ENCODE measurements around the gene SEMA4D.

Gene SEMA4D

DNA sequence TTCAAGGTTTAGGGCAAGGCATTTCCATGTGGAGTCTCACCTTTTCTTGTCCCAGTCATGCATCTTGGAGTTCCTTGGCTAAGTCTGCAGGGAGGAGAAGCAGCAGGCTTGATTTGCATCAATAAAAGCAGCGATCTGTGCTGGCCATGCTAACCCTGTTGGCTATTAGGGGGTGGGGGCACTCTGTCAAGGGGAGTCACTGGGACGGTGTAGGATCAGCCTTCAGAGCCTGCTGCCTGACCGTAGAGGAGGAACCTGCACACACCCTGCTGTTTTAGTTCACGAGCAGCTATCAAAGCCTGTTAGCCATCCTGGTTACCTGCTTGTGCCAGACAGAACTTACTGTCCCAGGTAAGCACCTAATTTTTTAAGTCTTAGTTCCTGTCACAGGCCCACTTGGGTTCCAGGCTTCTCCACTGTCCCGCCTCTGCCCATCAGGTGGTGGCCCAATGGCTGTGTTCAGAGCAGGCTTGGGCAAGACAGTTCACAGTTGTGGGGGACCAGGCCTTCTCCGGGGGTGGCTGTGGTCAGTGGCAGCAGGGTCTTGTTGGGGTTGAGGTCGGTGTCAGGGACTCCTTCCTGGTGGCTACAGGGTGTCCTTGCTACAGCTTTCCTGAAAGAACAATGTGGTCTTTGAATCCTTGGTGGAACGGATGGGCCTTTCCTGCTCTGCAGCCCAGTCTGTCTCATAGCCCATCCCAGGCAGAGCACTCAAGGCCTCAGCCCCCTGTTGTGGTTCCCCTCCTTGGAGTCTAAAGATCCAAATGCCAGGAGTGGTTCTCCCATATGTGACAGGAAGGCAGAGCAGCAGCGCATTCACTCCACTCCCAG, 135.9 kb downstream of the SEMA4D start:
- H3K9me3 ChIP-seq = no peaks in the 10 kb centered on the region
- H3K4me1 ChIP-seq (ENCODE audit: control insufficient read depth in 1 of 2, insufficient read depth in 1 of 2, low read depth in 1 of 2, low read length in 1 of 2) = peaks cover 0 to 4% of the 10 kb centered on the region in 2 experiments
- peak overlapping the region; percentile 25 for H3K27ac ChIP-seq
- TF ChIP-seq, protein P1, sequence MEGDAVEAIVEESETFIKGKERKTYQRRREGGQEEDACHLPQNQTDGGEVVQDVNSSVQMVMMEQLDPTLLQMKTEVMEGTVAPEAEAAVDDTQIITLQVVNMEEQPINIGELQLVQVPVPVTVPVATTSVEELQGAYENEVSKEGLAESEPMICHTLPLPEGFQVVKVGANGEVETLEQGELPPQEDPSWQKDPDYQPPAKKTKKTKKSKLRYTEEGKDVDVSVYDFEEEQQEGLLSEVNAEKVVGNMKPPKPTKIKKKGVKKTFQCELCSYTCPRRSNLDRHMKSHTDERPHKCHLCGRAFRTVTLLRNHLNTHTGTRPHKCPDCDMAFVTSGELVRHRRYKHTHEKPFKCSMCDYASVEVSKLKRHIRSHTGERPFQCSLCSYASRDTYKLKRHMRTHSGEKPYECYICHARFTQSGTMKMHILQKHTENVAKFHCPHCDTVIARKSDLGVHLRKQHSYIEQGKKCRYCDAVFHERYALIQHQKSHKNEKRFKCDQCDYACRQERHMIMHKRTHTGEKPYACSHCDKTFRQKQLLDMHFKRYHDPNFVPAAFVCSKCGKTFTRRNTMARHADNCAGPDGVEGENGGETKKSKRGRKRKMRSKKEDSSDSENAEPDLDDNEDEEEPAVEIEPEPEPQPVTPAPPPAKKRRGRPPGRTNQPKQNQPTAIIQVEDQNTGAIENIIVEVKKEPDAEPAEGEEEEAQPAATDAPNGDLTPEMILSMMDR (IDR thresholded peaks at IDR 0.05) = no peak
- peaks cover 99% of the 10 kb centered on the region for H3K36me3 ChIP-seq
- no peaks in the 10 kb centered on the region for H3K27me3 ChIP-seq
- no peak overlapping the region for H3K4me3 ChIP-seq (ENCODE audit: low read depth in 1 of 2, low read length in 1 of 2)

DNA sequence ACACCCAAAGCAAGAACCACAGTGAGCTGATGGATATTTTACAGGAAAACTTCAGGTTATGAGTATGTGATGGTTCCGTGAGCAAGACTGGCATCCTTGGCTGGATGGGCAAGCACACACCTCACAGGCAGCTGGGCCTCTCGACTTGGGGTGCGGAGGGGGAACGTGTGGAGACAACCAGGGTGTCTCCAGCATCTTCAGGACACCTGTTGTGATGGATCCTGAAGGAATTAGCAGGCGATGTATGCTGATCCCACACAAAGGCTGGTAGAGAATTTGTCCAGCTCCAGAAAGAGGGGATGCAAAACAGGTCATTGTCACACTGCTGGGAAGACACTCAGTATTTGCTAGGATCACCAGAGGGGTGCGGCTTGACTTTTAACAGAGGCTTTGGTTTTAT, 136.9 kb downstream of the SEMA4D start:
- Histone ChIP-seq H3K4me3 (ENCODE audit: low read depth in 1 of 2, low read length in 1 of 2) (no peak overlapping the region), H3K27me3 (no peaks in the 10 kb centered on the region), H3K27ac (peak overlapping the region; percentile 58), H3K36me3 (peaks cover 100% of the 10 kb centered on the region), H3K9me3 (no peaks in the 10 kb centered on the region), H3K4me1 (ENCODE audit: control insufficient read depth in 1 of 2, insufficient read depth in 1 of 2, low read depth in 1 of 2, low read length in 1 of 2) (peaks cover 0 to 4% of the 10 kb centered on the region in 2 experiments)
- TF ChIP-seq, protein P1 (IDR thresholded peaks at IDR 0.05) = no peak

DNA sequence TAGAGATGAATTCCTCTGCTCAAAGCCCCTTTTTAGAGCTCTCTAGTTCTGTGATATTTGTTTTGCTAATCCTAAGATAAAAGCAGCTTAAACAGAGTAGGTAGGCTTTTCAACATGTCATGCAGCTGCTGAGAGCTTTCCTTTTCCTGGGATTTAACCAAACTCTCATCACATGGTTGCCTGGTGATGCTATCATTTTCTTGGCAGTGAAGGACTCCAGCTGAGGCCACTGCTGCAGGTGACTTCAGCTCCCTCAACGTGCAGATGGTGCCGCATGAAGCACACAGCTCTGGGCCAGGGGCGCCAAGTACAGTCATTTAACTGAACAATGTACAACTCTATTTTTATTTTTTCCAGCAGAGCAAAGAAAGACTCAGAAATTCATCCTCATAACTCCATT, 137.4 kb downstream of the SEMA4D start:
- Histone ChIP-seq H3K4me1 (ENCODE audit: control insufficient read depth in 1 of 2, insufficient read depth in 1 of 2, low read depth in 1 of 2, low read length in 1 of 2) (peaks cover 0 to 4% of the 10 kb centered on the region in 2 experiments), H3K36me3 (peaks cover 98% of the 10 kb centered on the region)

DNA sequence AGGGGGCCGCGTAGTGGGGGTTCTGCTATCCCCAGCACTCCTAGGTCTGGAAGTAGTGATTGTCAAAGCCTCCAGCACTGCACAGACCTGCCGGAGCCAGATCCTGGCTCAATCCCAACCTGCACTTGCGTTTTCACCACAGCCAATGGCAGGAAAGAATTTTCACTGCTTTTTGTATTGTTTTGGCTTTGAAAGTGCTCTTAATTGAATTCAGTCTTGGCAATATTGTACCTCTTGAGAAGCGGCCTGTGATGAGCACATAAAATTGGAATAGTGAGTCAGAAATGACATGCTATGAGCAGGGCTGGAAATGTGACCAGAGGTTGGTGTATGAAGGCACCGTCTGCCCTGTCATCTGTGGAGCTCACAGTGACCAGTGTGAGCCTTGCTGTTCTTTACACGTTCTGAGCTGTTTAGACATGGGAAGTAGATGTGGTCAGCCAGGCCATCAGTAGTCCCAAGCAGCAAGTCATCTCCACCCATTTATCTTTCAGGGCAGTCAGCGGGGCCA, 138.1 kb downstream of the SEMA4D start:
- peaks cover 0 to 4% of the 10 kb centered on the region in 2 experiments for H3K4me1 ChIP-seq (ENCODE audit: control insufficient read depth in 1 of 2, insufficient read depth in 1 of 2, low read depth in 1 of 2, low read length in 1 of 2)
- no peak overlapping the region for H3K4me3 ChIP-seq (ENCODE audit: low read depth in 1 of 2, low read length in 1 of 2)
- TF ChIP-seq, protein P1 (IDR thresholded peaks at IDR 0.05) = no peak
- H3K27me3 ChIP-seq = no peaks in the 10 kb centered on the region
- H3K27ac ChIP-seq = peak overlapping the region; percentile 58
- peaks cover 98% of the 10 kb centered on the region for H3K36me3 ChIP-seq
- no peaks in the 10 kb centered on the region for H3K9me3 ChIP-seq

More for the DNA sequence above, 137.4 kb downstream of the SEMA4D start:
- TF ChIP-seq, protein P1 (IDR thresholded peaks at IDR 0.05) = no peak
- Histone ChIP-seq H3K9me3 (no peaks in the 10 kb centered on the region), H3K4me3 (ENCODE audit: low read depth in 1 of 2, low read length in 1 of 2) (no peak overlapping the region), H3K27ac (peak overlapping the region; percentile 58), H3K27me3 (no peaks in the 10 kb centered on the region)

DNA sequence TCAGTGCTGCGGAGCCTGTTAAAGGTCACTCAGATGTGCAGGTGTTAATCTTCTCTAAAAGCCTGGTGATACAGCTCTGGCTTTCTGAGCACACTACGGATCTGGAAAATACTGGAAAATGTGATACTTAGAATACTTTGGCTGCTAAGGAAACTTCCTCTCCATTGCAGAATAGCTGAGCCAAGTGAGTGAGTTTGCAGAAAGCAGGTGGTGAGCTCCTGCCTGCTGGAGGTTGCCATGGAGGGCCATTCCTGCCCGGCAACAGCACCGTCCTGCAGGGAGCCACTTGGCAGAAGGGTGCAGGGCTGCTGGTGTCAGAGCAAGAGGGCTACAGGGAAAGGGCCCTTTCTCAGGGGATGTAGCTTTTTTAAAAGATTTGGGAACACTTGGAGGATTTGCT, 138.9 kb downstream of the SEMA4D start:
- peaks cover 0 to 4% of the 10 kb centered on the region in 2 experiments for H3K4me1 ChIP-seq (ENCODE audit: control insufficient read depth in 1 of 2, insufficient read depth in 1 of 2, low read depth in 1 of 2, low read length in 1 of 2)
- no peaks in the 10 kb centered on the region for H3K9me3 ChIP-seq
- H3K27ac ChIP-seq = peak overlapping the region; percentile 58
- H3K36me3 ChIP-seq = peaks cover 98% of the 10 kb centered on the region
- no peaks in the 10 kb centered on the region for H3K27me3 ChIP-seq
- TF ChIP-seq, protein P1 (IDR thresholded peaks at IDR 0.05) = no peak
- H3K4me3 ChIP-seq (ENCODE audit: low read depth in 1 of 2, low read length in 1 of 2) = no peak overlapping the region

Measured in neutrophil (primary cell).